Upper lobe of left lung (tissue), 4 donors: ENCODE measurements around the gene A3GALT2.

Experiments used
- EP300 ChIP-seq, 4 donors: sonication (generic); formaldehyde crosslinking; IDR thresholded peaks; one replicate each; pipeline ENCODE4 v1.5.1; 2017; ENCODE audit warnings: antibody characterized with exemption in 4 of 4, control low read depth in 2 of 4
- POLR2A ChIP-seq, 4 donors: fragments of 450-650 bp; IDR thresholded peaks; one replicate each; pipeline ENCODE4 v1.5.1; 2016 to 2017; ENCODE audit warnings: antibody characterized with exemption in 4 of 4, mild to moderate bottlenecking in 2 of 4
- POLR2AphosphoS5 ChIP-seq, 2 donors: sonication (generic); formaldehyde crosslinking; IDR thresholded peaks; one replicate each; pipeline ENCODE4 v1.5.1; 2017; ENCODE audit warnings: antibody characterized with exemption in 2 of 2
- TF ChIP-seq, protein P1 (sequence below), 6 experiments: fragments of 450-650 bp in 4 of 6; fragments of 200-600 bp in 2 of 6; sonication (generic) in 2 of 6; IDR thresholded peaks; one replicate each; pipeline ENCODE4 v1.5.1; 2016 to 2019; ENCODE audit warnings: antibody characterized with exemption in 6 of 6

GRCh38 chr1:33305016-33305415 is 15.9 kb downstream of the A3GALT2 start:
- TF ChIP-seq, protein P1, sequence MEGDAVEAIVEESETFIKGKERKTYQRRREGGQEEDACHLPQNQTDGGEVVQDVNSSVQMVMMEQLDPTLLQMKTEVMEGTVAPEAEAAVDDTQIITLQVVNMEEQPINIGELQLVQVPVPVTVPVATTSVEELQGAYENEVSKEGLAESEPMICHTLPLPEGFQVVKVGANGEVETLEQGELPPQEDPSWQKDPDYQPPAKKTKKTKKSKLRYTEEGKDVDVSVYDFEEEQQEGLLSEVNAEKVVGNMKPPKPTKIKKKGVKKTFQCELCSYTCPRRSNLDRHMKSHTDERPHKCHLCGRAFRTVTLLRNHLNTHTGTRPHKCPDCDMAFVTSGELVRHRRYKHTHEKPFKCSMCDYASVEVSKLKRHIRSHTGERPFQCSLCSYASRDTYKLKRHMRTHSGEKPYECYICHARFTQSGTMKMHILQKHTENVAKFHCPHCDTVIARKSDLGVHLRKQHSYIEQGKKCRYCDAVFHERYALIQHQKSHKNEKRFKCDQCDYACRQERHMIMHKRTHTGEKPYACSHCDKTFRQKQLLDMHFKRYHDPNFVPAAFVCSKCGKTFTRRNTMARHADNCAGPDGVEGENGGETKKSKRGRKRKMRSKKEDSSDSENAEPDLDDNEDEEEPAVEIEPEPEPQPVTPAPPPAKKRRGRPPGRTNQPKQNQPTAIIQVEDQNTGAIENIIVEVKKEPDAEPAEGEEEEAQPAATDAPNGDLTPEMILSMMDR (IDR thresholded peaks at IDR 0.05), result no peak
- TF ChIP-seq EP300 (IDR thresholded peaks at IDR 0.05) (no peak), POLR2A (IDR thresholded peaks at IDR 0.05) (no peak), POLR2AphosphoS5 (IDR thresholded peaks at IDR 0.05) (no peak)
